ENCODE data around the gene GPC3.

Gene GPC3

GRCh38 chrX:133681897-133682296 lies 303.5 kb downstream of the GPC3 start:
- no peak for DNase-seq (ENCODE audit: low spot score)

- DNase-seq (ENCODE audit: low spot score) = no peak
Measured at GRCh38 chrX:133681421-133681820, 304.0 kb downstream of the GPC3 start.

GRCh38 chrX:133677123-133678063 lies 308.0 kb downstream of the GPC3 start:
- no peak for DNase-seq (ENCODE audit: low spot score)

- DNase-seq (ENCODE audit: low spot score) = no peak
Measured at GRCh38 chrX:133676344-133677122, 308.9 kb downstream of the GPC3 start.

- no peak for DNase-seq (ENCODE audit: low spot score)
Measured at GRCh38 chrX:133674726-133675470, 310.5 kb downstream of the GPC3 start.

- DNase-seq (ENCODE audit: low spot score) = peak; percentile 1
Measured at GRCh38 chrX:133670383-133670782, 315.0 kb downstream of the GPC3 start.

GRCh38 chrX:133669214-133669613 lies 316.2 kb downstream of the GPC3 start:
- no peak for DNase-seq (ENCODE audit: low spot score)

- DNase-seq (ENCODE audit: low spot score) = no peak
Measured at GRCh38 chrX:133668225-133668931, 317.0 kb downstream of the GPC3 start.

- no peak for DNase-seq (ENCODE audit: low spot score)
Measured at GRCh38 chrX:133666256-133666655, 319.1 kb downstream of the GPC3 start.

- no peak for DNase-seq (ENCODE audit: low spot score)
Measured at GRCh38 chrX:133661962-133662839, 323.2 kb downstream of the GPC3 start.

- no peak for DNase-seq (ENCODE audit: low spot score)
Measured at GRCh38 chrX:133660281-133660680, 325.1 kb downstream of the GPC3 start.

- no peak for DNase-seq (ENCODE audit: low spot score)
Measured at GRCh38 chrX:133658293-133658911, 327.0 kb downstream of the GPC3 start.

GRCh38 chrX:133655275-133656265 lies 329.8 kb downstream of the GPC3 start:
- DNase-seq (ENCODE audit: low spot score) = no peak

GRCh38 chrX:133654811-133655210 lies 330.6 kb downstream of the GPC3 start:
- DNase-seq (ENCODE audit: low spot score) = no peak

GRCh38 chrX:133653358-133653757 lies 332.0 kb downstream of the GPC3 start:
- DNase-seq (ENCODE audit: low spot score) = no peak

- DNase-seq (ENCODE audit: low spot score) = no peak
Measured at GRCh38 chrX:133652185-133652584, 333.2 kb downstream of the GPC3 start.

- no peak for DNase-seq (ENCODE audit: low spot score)
Measured at GRCh38 chrX:133650239-133650638, 335.2 kb downstream of the GPC3 start.

GRCh38 chrX:133649651-133650050 lies 335.7 kb downstream of the GPC3 start:
- DNase-seq (ENCODE audit: low spot score) = no peak

- DNase-seq (ENCODE audit: low spot score) = no peak
Measured at GRCh38 chrX:133648594-133648993, 336.8 kb downstream of the GPC3 start.
